Cardiac muscle cell (in vitro differentiated cells and primary cell): Measurements from ENCODE around the gene FGFR4. TPM values are rescaled to one million over a fixed set of nuclear protein-coding genes. Genes with fewer than 3 reads are reported as not detected.
"Not testable (repeated sequence)": the region's sequence is repeated elsewhere in the genome, so short reads cannot be mapped to it uniquely, and the experiment has no call there.

Source experiments
- DNase-seq, 2 donors: peaks; one replicate each; pipeline versions ENCODE4 v3.0.0 to v3.0.0-alpha.2; 2010 to 2017; ENCODE audit warnings: low read depth in 1 of 2, low spot score in 1 of 2
- H3K27ac ChIP-seq: fragments of 200-600 bp; sonication (generic); 2 replicates; pipeline ENCODE4 v1.5.1; 2016
- H3K27me3 ChIP-seq: fragments of 200-600 bp; sonication (generic); 2 replicates; pipeline ENCODE4 v1.6.0; 2016; ENCODE audit warnings: control low read depth
- H3K36me3 ChIP-seq: fragments of 200-600 bp; sonication (generic); 2 replicates; pipeline ENCODE4 v1.5.1; 2016; ENCODE audit warnings: control low read depth
- H3K4me1 ChIP-seq: fragments of 200-600 bp; sonication (generic); 2 replicates; pipeline ENCODE4 v1.8.1; 2017; ENCODE audit warnings: low read depth, mild to moderate bottlenecking, mixed run types
- H3K4me3 ChIP-seq: fragments of 200-600 bp; sonication (generic); 2 replicates; pipeline ENCODE4 v1.5.1; 2016; ENCODE audit warnings: mild to moderate bottlenecking
- H3K9me3 ChIP-seq: fragments of 200-600 bp; sonication (generic); 2 replicates; pipeline ENCODE4 v1.5.1; 2017; ENCODE audit warnings: low read depth, mild to moderate bottlenecking, control low read depth
- polyA plus RNA-seq: library from polyadenylated mRNA; unstranded; fragments of >200 nt; fragmentation: Nextera tagmentation; extraction: Ambion mirVana; gene quantifications from 2 replicates; pipeline ENCODE4 v1.2.1, GENCODE V29; 2016
- total RNA-seq: library from RNA; depleted of rRNA; stranded (reverse); fragments of >200 nt; gene quantifications from 2 replicates; pipeline ENCODE4 v1.2.3, GENCODE V29; 2016
- TF ChIP-seq, protein P1 (sequence below): IDR thresholded peaks from 2 replicates; pipeline ENCODE4 v1.5.1; 2012; ENCODE audit warnings: low read depth, mild to moderate bottlenecking, low read length

Gene FGFR4
- total and polyA plus RNA-seq, 2 experiments from 2014 or later = 1.8 to 2.8 TPM

GRCh38 chr5:177043958-177044357 is 42.8 kb upstream of the FGFR4 start:
- no peaks in the 10 kb centered on the region for H3K27me3 ChIP-seq
- H3K36me3 ChIP-seq = peaks cover 23% of the 10 kb centered on the region
- H3K27ac ChIP-seq = no peak overlapping the region
- DNase-seq = no peak
- H3K4me3 ChIP-seq = no peak overlapping the region
- no peaks in the 10 kb centered on the region for H3K9me3 ChIP-seq
- no peaks in the 10 kb centered on the region for H3K4me1 ChIP-seq
- TF ChIP-seq, protein P1, sequence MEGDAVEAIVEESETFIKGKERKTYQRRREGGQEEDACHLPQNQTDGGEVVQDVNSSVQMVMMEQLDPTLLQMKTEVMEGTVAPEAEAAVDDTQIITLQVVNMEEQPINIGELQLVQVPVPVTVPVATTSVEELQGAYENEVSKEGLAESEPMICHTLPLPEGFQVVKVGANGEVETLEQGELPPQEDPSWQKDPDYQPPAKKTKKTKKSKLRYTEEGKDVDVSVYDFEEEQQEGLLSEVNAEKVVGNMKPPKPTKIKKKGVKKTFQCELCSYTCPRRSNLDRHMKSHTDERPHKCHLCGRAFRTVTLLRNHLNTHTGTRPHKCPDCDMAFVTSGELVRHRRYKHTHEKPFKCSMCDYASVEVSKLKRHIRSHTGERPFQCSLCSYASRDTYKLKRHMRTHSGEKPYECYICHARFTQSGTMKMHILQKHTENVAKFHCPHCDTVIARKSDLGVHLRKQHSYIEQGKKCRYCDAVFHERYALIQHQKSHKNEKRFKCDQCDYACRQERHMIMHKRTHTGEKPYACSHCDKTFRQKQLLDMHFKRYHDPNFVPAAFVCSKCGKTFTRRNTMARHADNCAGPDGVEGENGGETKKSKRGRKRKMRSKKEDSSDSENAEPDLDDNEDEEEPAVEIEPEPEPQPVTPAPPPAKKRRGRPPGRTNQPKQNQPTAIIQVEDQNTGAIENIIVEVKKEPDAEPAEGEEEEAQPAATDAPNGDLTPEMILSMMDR = no peak

GRCh38 chr5:177044641-177045040 is 42.1 kb upstream of the FGFR4 start:
- DNase-seq = no peak
- H3K4me3 ChIP-seq = no peak overlapping the region
- no peaks in the 10 kb centered on the region for H3K27me3 ChIP-seq
- TF ChIP-seq, protein P1 = no peak
- no peak overlapping the region for H3K27ac ChIP-seq
- no peaks in the 10 kb centered on the region for H3K9me3 ChIP-seq
- no peaks in the 10 kb centered on the region for H3K4me1 ChIP-seq
- H3K36me3 ChIP-seq = peaks cover 28% of the 10 kb centered on the region

- H3K4me1 ChIP-seq = no peaks in the 10 kb centered on the region
- no peak for DNase-seq
- no peak overlapping the region for H3K27ac ChIP-seq
- peaks cover 34% of the 10 kb centered on the region for H3K36me3 ChIP-seq
- H3K9me3 ChIP-seq = no peaks in the 10 kb centered on the region
- TF ChIP-seq, protein P1 = no peak
- no peak overlapping the region for H3K4me3 ChIP-seq
- H3K27me3 ChIP-seq = no peaks in the 10 kb centered on the region
Measured at GRCh38 chr5:177045631-177046030, 41.1 kb upstream of the FGFR4 start.

GRCh38 chr5:177048531-177048930 is 38.2 kb upstream of the FGFR4 start:
- not testable (repeated sequence) for H3K9me3 ChIP-seq, H3K27ac ChIP-seq, H3K27me3 ChIP-seq, H3K4me1 ChIP-seq, H3K4me3 ChIP-seq, DNase-seq
- peaks cover 31% of the 10 kb centered on the region for H3K36me3 ChIP-seq

DNA sequence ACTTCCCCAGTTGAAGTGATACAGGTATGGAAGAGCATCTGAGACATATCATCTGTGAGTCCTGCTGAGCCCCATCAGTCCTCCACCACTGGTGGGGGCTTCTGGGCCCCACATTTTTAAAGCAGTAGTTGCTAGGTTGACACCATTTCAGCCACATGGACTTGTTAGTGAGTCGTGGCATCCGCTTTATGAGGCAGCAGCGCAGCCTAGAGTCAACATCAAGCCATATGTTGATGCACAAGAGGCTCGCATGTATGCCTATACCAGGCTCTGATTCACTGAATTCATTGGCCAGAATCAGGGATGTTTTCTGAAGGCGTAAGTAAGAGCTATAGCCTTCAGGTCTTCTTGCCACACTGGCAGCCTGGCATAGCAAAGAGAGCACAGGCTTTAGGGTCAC is 37.4 kb upstream of the FGFR4 start:
- no peak for DNase-seq
- H3K36me3 ChIP-seq = peaks cover 34% of the 10 kb centered on the region
- TF ChIP-seq, protein P1 = no peak

GRCh38 chr5:177064500-177065277 is 22.0 kb upstream of the FGFR4 start:
- H3K36me3 ChIP-seq = peaks cover 2% of the 10 kb centered on the region

More for the DNA sequence above, 37.4 kb upstream of the FGFR4 start:
- no peaks in the 10 kb centered on the region for H3K4me1 ChIP-seq
- no peak overlapping the region for H3K27ac ChIP-seq
- H3K27me3 ChIP-seq = no peaks in the 10 kb centered on the region
- no peak overlapping the region for H3K4me3 ChIP-seq
- H3K9me3 ChIP-seq = no peaks in the 10 kb centered on the region

More at GRCh38 chr5:177064500-177065277, 22.0 kb upstream of the FGFR4 start:
- no peaks in the 10 kb centered on the region for H3K9me3 ChIP-seq
- no peak for DNase-seq
- H3K27ac ChIP-seq = no peak overlapping the region
- H3K4me3 ChIP-seq = no peak overlapping the region
- H3K4me1 ChIP-seq = peaks cover 3% of the 10 kb centered on the region
- TF ChIP-seq, protein P1 = no peak
- no peaks in the 10 kb centered on the region for H3K27me3 ChIP-seq
